Sciatic nerve (tissue), 2 donors: ENCODE measurements around the gene CFAP73. TPM values are rescaled to one million over a fixed set of nuclear protein-coding genes. Genes with fewer than 3 reads are reported as not detected.
A peak's percentile ranks its signal among the peaks of the same experiment; 100 is the strongest.
"Not testable (repeated sequence)": the region's sequence is repeated elsewhere in the genome, so short reads cannot be mapped to it uniquely, and the experiment has no call there.

Experiments
- ATAC-seq: fragments of 200-7000 bp; cut with Tn5 transposase; one replicate; pipeline ENCODE4 v1.9.1; 2020; ENCODE audit warnings: mild to moderate bottlenecking, moderate library complexity
- DNase-seq: peaks from one replicate; pipeline ENCODE4 v3.0.0-alpha.2; 2020; ENCODE audit warnings: low spot score
- intact Hi-C: fragments of 100-400 bp; cut with DNase I; formaldehyde crosslinking; loops from one replicate; pipeline ENCODE4 v1.14.2; 2022
- total RNA-seq: library from RNA; stranded (reverse); fragmentation: NEBNext Ultra II Directional; extraction: Animal tissue kit (Norgen Biotek cat#: 25700); gene quantifications from one replicate; pipeline ENCODE4 v1.2.1, GENCODE V29; 2021
- donor health status: DM: no; HTN: no; CAD: no.
- donor health status: DM: no; HTN: no; CAD: no.

Gene CFAP73
- total RNA-seq, 1 donor from 2014 or later = 0.98 TPM

DNA sequence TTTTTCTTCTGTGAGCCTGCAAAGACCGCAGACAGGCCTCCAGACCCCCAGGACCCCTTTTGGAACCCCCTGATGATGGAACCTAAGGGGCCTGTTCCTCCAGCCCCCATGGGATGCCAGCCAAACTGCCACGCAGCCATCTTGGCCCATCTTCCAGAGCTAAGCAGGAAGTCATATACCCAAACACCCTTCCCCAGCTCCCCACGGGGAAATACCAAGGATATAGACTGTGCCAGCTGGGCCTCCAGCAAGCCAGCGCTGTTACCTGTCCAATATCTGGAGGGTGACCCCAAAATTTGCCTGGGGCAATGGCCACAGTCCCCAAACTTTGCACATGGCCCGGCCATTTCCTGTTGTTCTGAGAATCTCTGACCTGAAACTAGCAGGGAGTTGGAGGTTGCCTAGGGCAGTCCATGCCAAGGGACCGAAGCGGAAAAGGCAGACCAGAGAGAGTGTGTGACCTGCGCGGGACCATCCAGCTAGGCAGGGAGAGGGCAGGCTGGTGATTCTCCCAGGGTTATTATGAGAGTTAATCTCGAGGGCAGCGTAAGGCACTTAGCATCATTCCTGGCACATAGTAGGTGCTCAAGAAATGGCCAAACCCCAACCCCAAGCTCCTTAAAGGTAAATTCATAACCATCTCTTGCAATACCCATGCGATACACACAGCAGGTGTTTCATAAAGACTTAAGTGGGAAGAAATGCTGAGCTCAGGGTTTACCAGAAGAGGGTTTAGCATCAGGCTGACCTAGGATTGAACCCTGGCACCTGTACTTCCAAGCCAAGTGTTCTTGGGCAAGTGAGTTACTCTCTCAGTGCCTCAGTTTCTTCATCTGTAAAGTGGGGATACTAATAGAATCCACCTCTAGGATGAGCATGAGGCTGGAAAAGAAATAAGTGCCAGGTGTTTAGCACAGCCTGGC lies 11.4 kb upstream of the CFAP73 start:
- ATAC-seq (no peak), DNase-seq (no peak)
- intact Hi-C loops = no loop called here

DNA sequence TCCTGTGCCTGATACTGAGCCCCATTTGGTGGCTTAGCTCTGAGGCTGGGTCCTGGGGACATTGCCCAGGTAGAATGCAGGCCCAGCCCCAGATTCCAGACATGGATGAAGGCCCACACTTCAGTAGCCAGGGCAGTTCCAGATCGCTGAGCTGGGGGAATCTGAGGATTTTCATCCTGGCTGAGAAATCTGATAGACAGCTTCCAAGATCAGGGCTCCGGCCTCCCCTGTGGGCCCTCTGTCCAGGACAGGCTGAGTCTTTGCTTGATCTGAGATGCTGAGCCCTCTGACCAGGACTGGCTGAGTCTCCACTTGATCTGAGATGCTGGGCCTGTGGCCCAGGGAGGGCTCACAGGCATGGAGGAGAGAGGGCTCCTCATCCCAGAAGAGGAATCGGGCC lies 10.7 kb upstream of the CFAP73 start:
- intact Hi-C loops = no loop called here
- ATAC-seq (no peak), DNase-seq (no peak)

DNA sequence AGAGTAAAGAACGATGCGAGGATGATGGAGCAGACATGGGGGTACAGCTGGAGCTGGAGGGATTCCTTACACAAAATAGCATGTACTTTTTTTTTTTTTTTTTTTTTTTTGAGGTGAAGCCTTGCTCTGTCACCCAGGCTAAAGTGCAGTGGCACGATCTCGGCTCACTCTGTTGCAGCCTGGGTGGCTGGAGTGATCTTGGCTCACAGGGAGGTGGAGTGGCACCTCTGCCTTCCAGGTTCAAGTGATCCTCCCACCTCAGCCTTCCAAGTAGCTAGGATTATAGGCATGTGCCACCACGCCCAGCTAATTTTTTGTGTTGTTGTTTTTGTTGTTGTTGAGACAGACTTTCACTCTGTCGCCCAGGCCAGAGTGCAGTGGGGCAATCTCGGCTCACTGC lies 8.8 kb upstream of the CFAP73 start:
- intact Hi-C loops = no loop called here
- no peak for ATAC-seq
- no peak for DNase-seq

DNA sequence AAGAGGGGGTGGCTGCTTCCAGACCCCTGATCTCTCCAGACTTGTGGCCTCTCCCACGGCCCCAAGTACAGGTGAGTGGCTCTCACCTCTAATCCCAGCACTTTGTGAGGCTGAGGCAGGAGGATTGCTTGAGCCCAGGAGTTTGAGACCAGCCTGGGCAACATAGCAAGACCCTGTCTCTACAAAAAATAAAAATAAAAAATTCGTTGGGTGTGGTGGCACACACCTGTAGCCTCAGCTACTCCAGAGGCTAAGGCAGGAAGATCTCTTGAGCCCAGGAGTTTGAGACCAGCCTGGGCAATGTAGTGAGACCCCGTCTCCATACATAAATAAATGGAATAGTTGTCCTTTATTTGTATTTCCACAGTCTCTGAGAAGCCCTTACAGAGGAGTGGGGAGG lies 7.8 kb upstream of the CFAP73 start:
- intact Hi-C loops, ATAC-seq: not testable (repeated sequence)

DNA sequence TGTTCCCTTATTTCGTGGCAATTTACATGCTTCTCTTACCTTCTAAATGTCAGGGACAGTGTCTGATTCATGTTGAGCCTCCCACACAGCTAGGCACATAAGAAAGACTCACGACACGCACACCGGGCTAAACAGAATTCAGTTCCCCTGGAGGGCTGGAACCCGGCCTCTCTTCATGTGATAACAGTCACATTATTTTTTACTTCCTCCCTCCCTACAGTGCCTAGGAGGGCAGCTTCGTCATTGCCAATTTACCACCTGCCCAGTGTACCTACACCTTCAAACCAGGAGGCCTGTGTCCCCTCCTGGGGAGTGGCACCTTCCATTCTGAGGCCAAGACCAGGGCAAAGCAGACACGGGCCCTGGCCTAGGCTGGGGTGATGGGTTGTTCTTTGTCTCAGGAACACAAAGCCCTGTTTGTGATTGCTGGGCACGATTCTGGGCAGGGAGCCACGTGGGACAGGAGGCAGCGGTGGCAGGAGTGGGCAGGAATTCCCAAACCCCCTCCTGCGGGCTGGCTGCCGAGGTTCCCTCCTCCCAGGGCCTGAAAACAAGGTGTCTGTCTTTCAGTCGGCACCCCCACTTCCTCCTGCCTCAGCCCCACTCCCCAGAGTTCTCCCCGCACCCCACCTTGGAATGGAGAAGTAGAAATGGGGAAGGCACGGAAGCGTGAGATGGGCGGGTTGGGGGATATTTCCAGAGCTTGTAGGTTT lies 7.2 kb upstream of the CFAP73 start:
- DNase-seq (peak; percentile 70), ATAC-seq (peak; percentile 74)
- intact Hi-C loops = no loop called here

More for the DNA sequence above, 7.8 kb upstream of the CFAP73 start:
- not testable (repeated sequence) for DNase-seq

DNA sequence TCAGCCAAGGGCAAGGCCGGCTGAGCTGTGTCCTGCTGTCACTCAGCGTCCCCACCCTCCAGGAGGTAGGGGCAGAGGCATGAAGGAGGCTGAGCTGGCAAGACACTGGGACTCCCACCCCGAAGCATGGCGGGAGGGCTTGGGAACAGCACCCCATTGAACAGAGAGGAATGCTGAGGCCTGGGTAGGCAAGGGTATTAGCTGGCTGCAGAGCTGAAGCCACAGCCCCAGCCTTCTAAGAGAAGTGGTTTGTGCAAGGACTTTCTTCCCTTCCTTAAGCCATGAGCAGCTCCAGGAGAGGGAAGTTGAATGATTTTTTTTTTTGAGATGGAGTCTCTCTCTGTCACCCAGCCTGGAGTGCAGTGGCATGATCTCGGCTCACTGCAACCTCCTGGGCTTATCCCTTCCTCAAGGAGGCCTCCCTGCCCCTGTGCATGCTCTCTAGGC lies 6.6 kb upstream of the CFAP73 start:
- peak; percentile 59 for ATAC-seq
- DNase-seq = no peak
- intact Hi-C loops = no loop called here

DNA sequence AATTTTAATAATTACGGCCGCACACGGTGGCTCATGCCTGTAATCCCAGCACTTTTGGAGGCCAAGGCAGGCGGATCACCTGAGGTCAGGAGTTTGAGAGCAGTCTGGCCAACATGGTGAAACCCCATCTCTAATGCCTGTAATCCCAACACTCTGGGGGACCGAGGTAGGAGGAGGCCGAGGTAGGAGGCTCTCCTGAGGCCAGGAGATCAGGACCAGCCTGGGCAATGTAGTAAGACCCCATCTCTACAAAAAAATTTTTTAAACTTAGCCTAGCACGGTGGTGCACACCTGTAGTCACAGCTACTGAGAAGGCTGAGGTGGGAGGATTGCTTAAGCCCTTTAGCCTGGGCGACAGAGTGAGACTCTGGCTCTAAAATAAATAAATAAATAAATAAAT lies 5.6 kb upstream of the CFAP73 start:
- ATAC-seq = no peak
- intact Hi-C loops = no loop called here
- no peak for DNase-seq

DNA sequence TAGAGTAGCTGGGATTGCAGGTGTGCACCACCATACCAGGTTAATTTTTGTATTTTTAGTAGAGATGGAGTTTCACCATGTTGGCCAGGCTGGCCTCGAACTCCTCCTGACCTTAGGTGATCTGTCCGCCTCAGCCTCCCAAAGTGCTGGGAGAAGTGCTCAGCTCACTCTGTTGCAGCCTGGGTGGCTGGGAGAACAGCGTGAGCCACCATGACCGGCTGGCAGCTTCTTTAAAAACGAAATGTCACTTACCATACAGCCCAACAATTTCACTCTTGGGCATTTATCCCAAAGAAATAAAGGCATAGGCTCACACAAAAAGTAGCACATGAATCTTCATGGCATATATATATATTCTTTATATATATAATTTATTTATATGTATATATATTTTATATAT lies 4.7 kb upstream of the CFAP73 start:
- ATAC-seq = no peak
- intact Hi-C loops = no loop called here
- DNase-seq = no peak

DNA sequence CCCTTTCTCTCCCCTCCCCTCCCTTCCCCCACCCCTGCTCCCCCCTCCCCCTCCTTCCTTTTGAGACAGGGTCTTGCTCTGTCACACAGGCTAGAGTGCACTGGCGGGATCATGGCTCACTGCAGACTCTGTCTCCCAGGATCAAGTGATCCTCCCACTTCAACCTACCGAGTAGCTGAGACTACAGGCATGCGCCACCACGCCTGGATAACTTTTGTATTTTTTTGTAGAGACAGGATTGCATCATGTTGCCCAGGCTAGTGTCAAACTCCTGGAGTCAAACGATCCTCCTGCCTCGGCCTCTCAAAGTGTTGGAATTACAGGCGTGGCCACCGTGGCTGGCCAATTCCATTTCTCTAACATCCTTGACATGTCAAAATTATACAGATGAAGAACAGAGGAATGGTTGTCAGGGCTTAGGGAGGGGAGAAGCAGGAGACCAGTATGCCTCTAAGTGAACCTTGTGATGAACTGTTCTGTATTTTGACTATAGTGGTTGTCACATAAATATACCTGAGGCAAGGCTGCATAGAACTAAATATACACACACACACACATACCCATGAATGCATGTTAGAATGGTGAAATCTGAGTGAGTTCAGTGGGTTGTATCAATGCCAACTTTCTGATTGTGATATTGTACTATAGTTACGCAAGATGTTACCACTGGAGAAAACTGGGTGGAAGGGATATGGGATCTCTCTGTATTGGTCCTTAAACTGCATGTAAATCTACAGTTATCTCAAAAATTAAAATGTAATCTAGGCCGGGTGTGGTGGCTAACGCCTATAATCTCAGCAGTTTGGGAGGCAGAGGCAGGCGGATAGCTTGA lies 3.6 kb upstream of the CFAP73 start:
- DNase-seq (no peak), ATAC-seq (no peak)
- intact Hi-C loops = no loop called here

DNA sequence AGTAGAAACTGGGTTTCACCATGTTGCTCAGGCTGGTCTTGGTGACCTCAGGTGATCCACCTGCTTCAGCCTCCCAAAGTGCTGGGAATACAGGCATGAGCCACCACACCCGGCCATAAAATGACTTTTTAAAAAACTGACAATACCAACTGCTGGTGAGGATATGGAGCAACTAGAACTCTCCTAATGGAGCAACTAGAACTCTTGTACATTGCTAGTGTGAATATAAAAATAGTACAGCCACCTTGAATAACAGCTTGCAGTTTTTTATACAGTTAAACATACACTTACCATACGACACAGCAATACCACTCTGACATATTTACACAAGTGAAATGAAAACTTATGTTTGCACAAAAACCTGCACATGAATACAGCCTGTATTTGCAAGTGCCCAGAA lies 2.5 kb upstream of the CFAP73 start:
- no peak for DNase-seq
- no peak for ATAC-seq
- intact Hi-C loops = no loop called here

DNA sequence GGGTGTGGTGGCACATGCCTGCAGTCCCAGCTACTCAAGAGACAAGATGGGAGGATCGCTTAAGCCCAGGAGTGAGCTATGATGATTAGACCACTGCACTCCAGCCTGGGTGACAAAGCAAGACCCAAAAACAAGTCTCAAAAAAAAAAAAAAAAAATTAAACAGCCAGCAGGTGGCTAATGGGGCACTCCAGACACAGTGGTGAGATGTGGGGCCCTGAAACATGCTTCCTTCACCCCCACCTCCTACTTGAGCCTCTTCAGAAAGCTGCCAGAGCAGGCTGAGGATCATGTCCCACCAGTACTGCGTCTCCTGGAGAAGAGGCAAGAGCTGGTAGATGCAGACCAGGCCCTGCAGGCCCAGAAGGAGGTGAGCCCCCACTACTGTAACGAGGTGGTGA lies 2.1 kb downstream of the CFAP73 start:
- ATAC-seq (no peak), DNase-seq (no peak)
- intact Hi-C loops = no loop called here

DNA sequence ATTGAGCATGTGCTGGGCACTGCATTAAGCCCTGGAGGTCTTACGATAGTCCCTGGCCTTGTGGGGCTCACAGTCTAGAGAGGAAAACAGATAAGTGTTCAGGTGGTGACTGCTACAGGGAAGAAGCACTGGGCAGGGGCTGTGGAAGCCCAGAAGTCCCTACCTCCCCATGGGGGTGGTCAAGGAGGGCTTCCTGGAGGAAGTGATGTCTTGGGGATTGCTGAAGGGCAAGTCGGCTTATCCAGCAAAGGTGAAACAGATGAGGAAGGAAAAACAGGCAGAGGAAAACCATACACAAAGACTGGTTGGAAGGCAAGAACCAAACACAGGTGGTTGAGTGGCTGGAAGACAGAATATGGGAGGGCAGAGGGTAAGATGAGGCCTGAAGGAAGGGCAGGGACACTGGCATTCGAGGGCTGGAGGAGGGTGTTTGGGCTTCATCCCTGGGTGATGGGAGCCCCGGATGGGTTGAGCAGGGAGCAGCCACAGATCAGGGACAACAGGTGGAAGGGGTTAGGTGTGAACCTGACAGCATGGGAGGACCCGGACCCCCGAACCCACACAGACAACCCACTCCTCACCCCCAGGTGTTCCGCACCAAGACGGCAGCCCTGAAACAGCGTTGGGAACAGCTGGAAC lies 2.8 kb downstream of the CFAP73 start:
- intact Hi-C loops = no loop called here
- DNase-seq = no peak
- no peak for ATAC-seq

DNA sequence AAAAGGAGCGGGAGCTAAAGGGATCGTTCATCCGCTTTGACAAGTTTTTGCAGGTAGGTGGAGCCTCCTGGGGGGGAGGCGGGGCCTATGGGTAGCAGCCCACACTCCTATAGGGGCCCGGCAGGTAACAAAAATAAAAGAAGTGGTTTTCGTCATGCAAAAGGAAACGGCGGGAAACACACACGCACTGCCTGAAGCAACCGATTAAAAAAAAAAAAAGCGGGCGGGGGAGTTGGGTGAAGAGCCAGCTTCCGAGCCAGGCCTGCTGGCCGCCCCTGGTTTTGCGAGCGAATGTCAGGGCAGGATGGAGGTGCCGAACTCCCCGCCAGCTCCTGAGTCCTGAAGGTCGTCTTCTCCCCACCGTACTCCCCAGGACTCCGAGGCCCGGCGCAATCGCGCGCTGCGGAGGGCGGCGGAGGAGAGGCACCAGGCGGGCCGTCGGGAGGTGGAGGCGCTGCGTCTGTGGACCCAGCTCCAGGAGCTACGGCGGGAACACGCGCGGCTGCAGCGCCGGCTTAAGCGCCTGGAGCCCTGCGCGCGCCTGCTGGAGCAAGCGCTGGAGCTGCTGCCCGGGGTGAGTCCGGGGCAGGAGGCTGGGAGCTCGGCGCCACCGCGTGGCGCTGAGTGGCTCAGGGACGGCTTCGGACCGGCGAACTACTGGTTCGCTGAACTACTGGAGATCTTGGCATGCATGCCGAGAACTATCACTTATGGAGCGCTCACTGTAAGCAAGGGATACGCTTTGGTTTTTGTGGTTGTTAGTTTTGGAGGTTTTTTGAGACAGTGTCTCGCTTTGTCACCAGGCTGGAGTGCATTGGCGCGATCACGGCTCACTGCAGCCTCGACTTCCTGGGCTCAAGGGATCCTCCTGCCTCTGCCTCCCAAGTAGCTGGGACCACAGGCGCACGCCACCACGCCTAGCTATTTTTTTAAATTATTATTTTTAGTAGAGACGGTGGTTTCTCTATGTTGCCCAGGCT lies 3.6 kb downstream of the CFAP73 start:
- DNase-seq (peak; percentile 77), ATAC-seq (peak; percentile 91)
- intact Hi-C loops = no loop called here

DNA sequence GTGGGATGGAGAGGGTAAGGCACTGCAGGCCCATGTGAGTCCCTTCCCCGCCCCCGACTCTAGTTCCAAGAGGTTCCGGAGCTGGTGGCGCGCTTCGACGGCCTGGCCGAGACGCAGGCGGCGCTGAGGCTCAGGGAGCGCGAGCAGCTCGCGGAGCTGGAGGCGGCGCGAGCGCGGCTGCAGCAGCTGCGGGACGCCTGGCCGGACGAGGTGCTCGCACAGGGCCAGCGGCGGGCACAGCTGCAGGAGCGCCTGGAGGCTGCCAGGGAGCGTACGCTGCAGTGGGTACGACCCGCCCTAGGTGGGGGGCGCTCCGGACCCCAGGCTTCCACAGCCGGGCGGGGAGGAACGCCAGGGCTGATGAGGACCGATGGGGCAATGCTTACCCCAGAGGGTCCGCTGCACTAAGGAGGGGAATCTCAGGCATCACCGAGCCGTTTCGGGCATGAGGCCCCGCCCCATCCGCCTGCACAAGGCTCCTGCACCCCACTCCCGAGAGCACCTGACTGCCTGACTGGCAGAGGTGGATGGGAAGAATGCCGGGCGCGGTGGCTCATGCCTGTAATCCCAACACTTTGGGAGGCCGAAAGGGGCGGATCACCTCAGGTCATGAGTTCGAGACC lies 4.9 kb downstream of the CFAP73 start:
- intact Hi-C loops = no loop called here
- DNase-seq = no peak
- ATAC-seq = no peak

DNA sequence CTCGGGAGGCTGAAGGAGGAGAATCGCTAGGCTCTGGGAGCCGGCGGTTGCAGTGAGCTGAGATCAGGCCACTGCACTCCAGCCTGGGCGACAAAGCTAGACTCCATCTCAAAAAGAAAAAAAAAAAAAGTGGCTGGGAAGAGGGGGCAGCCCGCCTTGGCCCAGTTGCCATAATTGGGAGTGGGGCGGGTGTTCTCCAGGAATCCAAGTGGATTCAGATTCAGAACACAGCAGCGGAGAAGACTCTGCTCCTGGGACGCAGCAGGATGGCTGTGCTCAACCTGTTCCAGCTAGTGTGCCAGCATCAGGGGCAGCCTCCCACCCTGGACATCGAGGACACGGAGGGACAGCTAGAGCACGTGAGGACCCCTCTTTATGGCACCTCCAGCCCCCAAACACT lies 5.5 kb downstream of the CFAP73 start:
- DNase-seq (no peak), ATAC-seq (no peak)
- intact Hi-C loops = no loop called here

DNA sequence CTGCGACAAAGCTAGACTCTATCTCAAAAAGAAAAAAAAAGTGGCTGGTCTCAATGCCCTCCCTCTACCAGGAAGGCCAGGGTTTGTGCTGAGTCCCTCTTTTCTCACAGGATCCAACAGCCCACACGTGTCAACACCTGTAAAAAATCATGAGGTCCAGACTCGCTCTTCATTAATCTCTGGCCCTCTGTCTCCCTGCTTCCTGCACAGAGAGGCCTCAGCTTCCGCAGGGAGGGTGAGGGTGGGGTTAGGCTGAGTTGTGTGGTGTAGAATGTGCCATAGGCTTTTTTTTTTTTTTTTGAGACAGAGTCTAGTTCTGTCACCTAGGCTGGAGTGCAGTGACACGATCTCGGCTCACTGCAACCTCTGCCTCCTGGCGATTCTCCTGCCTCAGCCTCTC lies 6.1 kb downstream of the CFAP73 start:
- ATAC-seq = no peak
- intact Hi-C loops = no loop called here
- no peak for DNase-seq

DNA sequence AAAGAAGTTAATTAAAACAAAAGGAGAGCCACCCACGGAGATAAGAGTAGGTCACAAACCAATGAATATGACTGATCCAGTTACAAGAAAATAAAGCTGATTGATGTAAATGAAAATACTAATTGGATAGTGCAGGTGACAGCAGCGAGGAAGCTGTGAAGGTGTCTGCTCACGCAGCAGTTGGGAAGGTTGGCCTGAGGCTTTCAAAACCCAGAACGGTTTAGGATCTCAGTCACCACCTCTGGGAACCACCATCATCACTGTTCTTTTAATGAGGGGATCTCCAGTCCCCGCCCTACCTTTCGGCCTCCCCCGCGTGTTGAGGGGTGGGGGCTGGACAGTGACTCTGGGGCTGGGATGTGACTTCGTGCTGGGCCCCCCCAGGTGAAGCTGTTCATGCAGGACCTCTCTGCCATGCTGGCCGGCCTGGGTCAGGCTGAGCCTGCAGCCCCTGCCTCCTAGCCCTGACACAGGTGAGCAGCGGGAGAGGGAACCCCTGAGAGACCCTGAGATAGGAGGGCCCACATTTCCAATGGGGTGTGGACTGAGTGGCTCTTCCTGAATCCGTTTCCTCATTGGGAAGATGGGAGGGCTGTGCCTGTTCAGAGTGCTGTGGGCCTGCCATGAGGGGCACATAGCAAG lies 7.8 kb downstream of the CFAP73 start:
- DNase-seq = no peak
- intact Hi-C loops = no loop called here
- no peak for ATAC-seq
